Lung (tissue), 12 donors: ENCODE measurements around the gene RPAIN. TPM values are rescaled to one million over a fixed set of nuclear protein-coding genes. Genes with fewer than 3 reads are reported as not detected.

Experiments
- ATAC-seq: fragments of 200-7000 bp; cut with Tn5 transposase; one replicate; pipeline ENCODE4 v1.9.1; 2020; ENCODE audit warnings: moderate number of reproducible peaks; ENCODE audit not compliant: insufficient read depth, low FRiP score
- DNase-seq, 3 donors: peaks; one replicate each; pipeline ENCODE4 v3.0.0-alpha.2; 2013 to 2017
- H3K27ac ChIP-seq, 2 donors: one replicate each; pipeline ENCODE4 v1.5.1; 2013; ENCODE audit warnings: mild to moderate bottlenecking in 2 of 2, moderate library complexity in 2 of 2, control low read depth in 1 of 2, inconsistent platforms in 1 of 2, low read depth in 1 of 2, low read length in 1 of 2
- H3K27me3 ChIP-seq, 3 donors: one replicate each; pipeline ENCODE4 v1.5.1; 2013; ENCODE audit warnings: low read length in 2 of 3; ENCODE audit not compliant: control insufficient read depth in 3 of 3, insufficient read depth in 3 of 3
- H3K36me3 ChIP-seq, 4 donors: one replicate each; pipeline ENCODE4 v1.5.1; 2013; ENCODE audit warnings: low read length in 4 of 4, mild to moderate bottlenecking in 1 of 4, moderate library complexity in 1 of 4; ENCODE audit not compliant: control insufficient read depth in 4 of 4, insufficient read depth in 4 of 4
- H3K4me1 ChIP-seq, 5 donors: one replicate each; pipeline ENCODE4 v1.5.1; 2013; ENCODE audit warnings: low read length in 5 of 5, mild to moderate bottlenecking in 2 of 5, moderate library complexity in 1 of 5; ENCODE audit not compliant: control insufficient read depth in 5 of 5, insufficient read depth in 5 of 5
- H3K4me3 ChIP-seq: one replicate; pipeline ENCODE4 v1.5.1; 2013; ENCODE audit warnings: mild to moderate bottlenecking, control low read depth, moderate library complexity
- H3K9ac ChIP-seq, 2 donors: one replicate each; pipeline ENCODE4 v1.5.1; 2013; ENCODE audit warnings: low read length in 2 of 2, control low read depth in 1 of 2; ENCODE audit not compliant: insufficient read depth in 1 of 2
- H3K9me3 ChIP-seq, 4 donors: one replicate each; pipeline ENCODE4 v1.5.1; 2013; ENCODE audit warnings: low read length in 3 of 4, mild to moderate bottlenecking in 1 of 4, moderate library complexity in 1 of 4; ENCODE audit not compliant: control insufficient read depth in 4 of 4, insufficient read depth in 3 of 4
- CTCF ChIP-seq: IDR thresholded peaks from 2 replicates; pipeline ENCODE4 v1.5.1; 2012; ENCODE audit warnings: mild to moderate bottlenecking; ENCODE audit errors: control extremely low read depth, extremely low read depth
- WGBS, 2 donors: extraction: QIAGEN DNeasy Blood & Tissue Kit; methylation state at CpG; one replicate each; pipeline ENCODE4 v1.1.7; 2013; 5-methylcytosine and 5-hydroxymethylcytosine counted together
- polyA plus RNA-seq, 2 donors: library from polyadenylated mRNA; stranded (reverse); fragments of 200-250 nt; gene quantifications; one replicate each; pipeline ENCODE4 v1.2.1, GENCODE V29; 2013
- total RNA-seq, 2 donors: library from RNA; depleted of rRNA in 1 of 2; stranded (reverse); fragments of >200 nt in 1 of 2; gene quantifications; one replicate each; pipeline ENCODE4 v1.2.1, GENCODE V29; 2014 to 2021
- donor health status: control.
- donor health status: control.
- donor health status: Bipolar disorder and iron deficiency.
- donor health status: healthy.
- donor health status: DM: yes; HTN: yes; CAD: no.

Gene RPAIN
- total and polyA plus RNA-seq, 4 donors = 30.3 to 75.6 (median 39.3) TPM

- TF ChIP-seq CTCF = no peak
- H3K4me3 ChIP-seq = no peak overlapping the region
- no peak overlapping the region for H3K27ac ChIP-seq
Observed at GRCh38 chr17:5464717-5465507, 44.9 kb downstream of the RPAIN start.

GRCh38 chr17:5466295-5466694 lies 46.3 kb downstream of the RPAIN start:
- Histone ChIP-seq H3K4me3 (no peak overlapping the region), H3K27me3 (no peaks in the 10 kb centered on the region), H3K36me3 (peaks cover 0 to 2% (median under 1%) of the 10 kb centered on the region in 4 donors), H3K9me3 (no peaks in the 10 kb centered on the region), H3K4me1 (peaks cover 0 to 10% (median 4%) of the 10 kb centered on the region in 5 donors), H3K9ac (no peak overlapping the region), H3K27ac (no peak overlapping the region)
- 93 to 96% methylated on average over 4 of the region's 4 CpGs for WGBS, 2 donors
- DNase-seq = no peak
- ATAC-seq = no peak
- TF ChIP-seq CTCF = no peak

More at GRCh38 chr17:5464717-5465507, 44.9 kb downstream of the RPAIN start:
- Histone ChIP-seq H3K9ac (no peak overlapping the region), H3K27me3 (no peaks in the 10 kb centered on the region), H3K9me3 (no peaks in the 10 kb centered on the region), H3K36me3 (peaks cover 0 to 5% (median 5%) of the 10 kb centered on the region in 4 donors), H3K4me1 (peaks cover 0 to 10% (median 4%) of the 10 kb centered on the region in 5 donors)
- DNase-seq (no peak), ATAC-seq (no peak)
- WGBS, 2 donors = 85 to 86% methylated on average over 10 of the region's 10 CpGs

GRCh38 chr17:5467416-5467815 lies 47.4 kb downstream of the RPAIN start:
- DNase-seq (peak in 1 of 3 donors; percentile 1), ATAC-seq (no peak)
- peak overlapping the region; percentile 1 to 69 for H3K9ac ChIP-seq
- peaks cover 0 to 6% (median 1%) of the 10 kb centered on the region in 4 donors for H3K36me3 ChIP-seq
- no peaks in the 10 kb centered on the region for H3K27me3 ChIP-seq
- WGBS, 2 donors = 12 to 23% methylated on average over 8 of the region's 8 CpGs
- no peak overlapping the region for H3K27ac ChIP-seq
- H3K9me3 ChIP-seq = no peaks in the 10 kb centered on the region
- no peak overlapping the region for H3K4me3 ChIP-seq
- peaks cover 0 to 10% (median 4%) of the 10 kb centered on the region in 5 donors for H3K4me1 ChIP-seq
- no peak for TF ChIP-seq CTCF
